GM12801 (cell line): Measurements from ENCODE around the gene DHRSX.

Source experiments
- CTCF ChIP-seq: IDR thresholded peaks from one replicate; pipeline ENCODE4 v1.5.1; 2011; ENCODE audit warnings: control low read depth; ENCODE audit not compliant: insufficient read length; ENCODE audit errors: extremely low read depth

DHRSX gene

GRCh38 chrX:2369206-2369605 lies 131.6 kb downstream of the DHRSX start:
- TF ChIP-seq CTCF: no peak

- no peak for TF ChIP-seq CTCF
Observed at GRCh38 chrX:2360731-2361130, 140.0 kb downstream of the DHRSX start.

GRCh38 chrX:2351999-2352995 lies 148.5 kb downstream of the DHRSX start:
- no peak for TF ChIP-seq CTCF

- no peak for TF ChIP-seq CTCF
Observed at GRCh38 chrX:2351321-2351720, 149.5 kb downstream of the DHRSX start.

GRCh38 chrX:2348211-2348610 lies 152.6 kb downstream of the DHRSX start:
- TF ChIP-seq CTCF: no peak

GRCh38 chrX:2346158-2346557 lies 154.6 kb downstream of the DHRSX start:
- TF ChIP-seq CTCF: no peak

- TF ChIP-seq CTCF: no peak
Observed at GRCh38 chrX:2345562-2345961, 155.2 kb downstream of the DHRSX start.
